ENCODE measurements around the gene CNOT3. TPM values are rescaled to one million over a fixed set of nuclear protein-coding genes. Genes with fewer than 3 reads are reported as not detected.

CNOT3 gene
- total and polyA plus RNA-seq, 2 of the 13 experiments (the other 11 are each of a cell fraction or from before 2014, with no cell fraction given), result 4.3 to 5.8 TPM

DNA sequence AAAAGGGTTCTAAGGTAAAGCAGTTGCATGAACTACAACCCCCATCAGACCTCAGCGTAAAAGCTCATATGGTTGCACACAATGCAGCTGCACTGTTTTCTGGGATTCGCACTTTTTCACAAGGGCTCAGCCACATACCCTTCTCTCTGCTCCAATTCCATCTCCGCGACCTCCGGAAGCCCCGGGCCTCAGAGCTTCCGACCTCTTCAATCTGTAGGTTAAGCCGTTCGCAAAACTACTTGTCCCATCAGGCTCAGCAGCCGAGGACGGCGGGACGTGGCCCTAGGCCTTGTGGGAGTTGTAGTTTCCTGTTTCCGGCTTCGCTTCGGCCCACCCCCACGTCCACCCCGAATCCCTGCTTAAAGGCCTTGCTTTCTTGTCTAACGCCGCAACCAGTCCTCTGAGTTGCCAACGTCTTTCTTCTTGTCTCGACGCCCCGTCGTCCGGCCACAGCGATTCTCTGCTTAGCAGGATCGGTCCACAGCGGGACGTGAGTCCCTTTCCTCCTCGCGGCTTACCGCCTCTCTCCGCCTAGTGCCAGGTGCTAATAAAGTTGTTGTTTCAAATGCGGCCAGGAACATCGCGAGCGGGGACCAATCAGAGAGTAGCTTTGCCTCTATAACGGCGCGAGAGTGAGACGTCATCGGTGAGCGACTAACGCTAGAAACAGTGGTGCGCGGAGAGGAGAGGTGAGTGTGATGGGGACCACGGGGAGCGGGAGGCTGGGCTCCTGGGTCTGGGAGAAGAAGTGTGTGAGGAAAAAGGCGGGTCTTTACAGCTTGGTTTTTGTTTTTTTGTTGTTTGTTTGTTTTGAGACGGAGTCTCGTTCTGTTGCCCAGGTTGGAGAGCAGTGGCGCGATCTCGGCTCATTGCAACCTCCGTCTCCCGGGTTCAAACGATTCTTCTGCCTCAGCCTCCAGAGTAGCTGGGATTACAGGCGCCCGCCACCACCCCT is 22.2 kb upstream of the CNOT3 start, which contains the start of the genes PRPF31 and TFPT (continued):
- TF ChIP-seq, protein P1, sequence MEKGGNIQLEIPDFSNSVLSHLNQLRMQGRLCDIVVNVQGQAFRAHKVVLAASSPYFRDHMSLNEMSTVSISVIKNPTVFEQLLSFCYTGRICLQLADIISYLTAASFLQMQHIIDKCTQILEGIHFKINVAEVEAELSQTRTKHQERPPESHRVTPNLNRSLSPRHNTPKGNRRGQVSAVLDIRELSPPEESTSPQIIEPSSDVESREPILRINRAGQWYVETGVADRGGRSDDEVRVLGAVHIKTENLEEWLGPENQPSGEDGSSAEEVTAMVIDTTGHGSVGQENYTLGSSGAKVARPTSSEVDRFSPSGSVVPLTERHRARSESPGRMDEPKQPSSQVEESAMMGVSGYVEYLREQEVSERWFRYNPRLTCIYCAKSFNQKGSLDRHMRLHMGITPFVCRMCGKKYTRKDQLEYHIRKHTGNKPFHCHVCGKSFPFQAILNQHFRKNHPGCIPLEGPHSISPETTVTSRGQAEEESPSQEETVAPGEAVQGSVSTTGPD (CRISPR knock-in tag; IDR thresholded peaks at IDR 0.05), result no peak
- TF ChIP-seq SMARCC2 (IDR thresholded peaks at IDR 0.05) (no peak), MYC (CRISPR knock-in tag; IDR thresholded peaks at IDR 0.05; ENCODE audit: borderline replicate concordance) (peak; percentile 89), ZNF766 (CRISPR knock-in tag; IDR thresholded peaks at IDR 0.05; ENCODE audit: borderline replicate concordance) (no peak), SALL1 (CRISPR knock-in tag; IDR thresholded peaks at IDR 0.05) (peak; percentile 89), JUND (CRISPR knock-in tag; IDR thresholded peaks at IDR 0.05) (no peak; the same call in 1 of the 2 replicates), TBL1XR1 (IDR thresholded peaks at IDR 0.05; ENCODE audit: borderline replicate concordance, low read length, partially characterized antibody) (peak; percentile 55), ZMYM4 (CRISPR knock-in tag; IDR thresholded peaks at IDR 0.05) (peak; percentile 70; the same call in 1 of the 2 replicates), PHF20 (CRISPR knock-in tag; IDR thresholded peaks at IDR 0.05) (peak; percentile 99), FOXK1 (CRISPR knock-in tag; IDR thresholded peaks at IDR 0.05; ENCODE audit: borderline replicate concordance, low read depth) (peak; percentile 97), DR1 (CRISPR knock-in tag; IDR thresholded peaks at IDR 0.05) (no peak), HMG20A (CRISPR knock-in tag; IDR thresholded peaks at IDR 0.05; ENCODE audit: borderline replicate concordance) (no peak), NR2F1 (CRISPR knock-in tag; IDR thresholded peaks at IDR 0.05) (no peak)
- TF ChIP-seq, protein P2, sequence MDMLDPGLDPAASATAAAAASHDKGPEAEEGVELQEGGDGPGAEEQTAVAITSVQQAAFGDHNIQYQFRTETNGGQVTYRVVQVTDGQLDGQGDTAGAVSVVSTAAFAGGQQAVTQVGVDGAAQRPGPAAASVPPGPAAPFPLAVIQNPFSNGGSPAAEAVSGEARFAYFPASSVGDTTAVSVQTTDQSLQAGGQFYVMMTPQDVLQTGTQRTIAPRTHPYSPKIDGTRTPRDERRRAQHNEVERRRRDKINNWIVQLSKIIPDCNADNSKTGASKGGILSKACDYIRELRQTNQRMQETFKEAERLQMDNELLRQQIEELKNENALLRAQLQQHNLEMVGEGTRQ (IDR thresholded peaks at IDR 0.05; ENCODE audit: low read depth, low read length), result no peak
- TF ChIP-seq, protein P2 (CRISPR knock-in tag; IDR thresholded peaks at IDR 0.05; ENCODE audit: borderline replicate concordance), result no peak
- TF ChIP-seq, protein P3, sequence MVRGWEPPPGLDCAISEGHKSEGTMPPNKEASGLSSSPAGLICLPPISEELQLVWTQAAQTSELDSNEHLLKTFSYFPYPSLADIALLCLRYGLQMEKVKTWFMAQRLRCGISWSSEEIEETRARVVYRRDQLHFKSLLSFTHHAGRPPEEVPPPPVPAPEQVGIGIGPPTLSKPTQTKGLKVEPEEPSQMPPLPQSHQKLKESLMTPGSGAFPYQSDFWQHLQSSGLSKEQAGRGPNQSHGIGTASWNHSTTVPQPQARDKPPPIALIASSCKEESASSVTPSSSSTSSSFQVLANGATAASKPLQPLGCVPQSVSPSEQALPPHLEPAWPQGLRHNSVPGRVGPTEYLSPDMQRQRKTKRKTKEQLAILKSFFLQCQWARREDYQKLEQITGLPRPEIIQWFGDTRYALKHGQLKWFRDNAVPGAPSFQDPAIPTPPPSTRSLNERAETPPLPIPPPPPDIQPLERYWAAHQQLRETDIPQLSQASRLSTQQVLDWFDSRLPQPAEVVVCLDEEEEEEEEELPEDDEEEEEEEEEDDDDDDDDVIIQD (CRISPR knock-in tag; IDR thresholded peaks at IDR 0.05; ENCODE audit: low read depth), result peak; percentile 43; the same call in 1 of the 2 replicates
- TF ChIP-seq, protein P4, sequence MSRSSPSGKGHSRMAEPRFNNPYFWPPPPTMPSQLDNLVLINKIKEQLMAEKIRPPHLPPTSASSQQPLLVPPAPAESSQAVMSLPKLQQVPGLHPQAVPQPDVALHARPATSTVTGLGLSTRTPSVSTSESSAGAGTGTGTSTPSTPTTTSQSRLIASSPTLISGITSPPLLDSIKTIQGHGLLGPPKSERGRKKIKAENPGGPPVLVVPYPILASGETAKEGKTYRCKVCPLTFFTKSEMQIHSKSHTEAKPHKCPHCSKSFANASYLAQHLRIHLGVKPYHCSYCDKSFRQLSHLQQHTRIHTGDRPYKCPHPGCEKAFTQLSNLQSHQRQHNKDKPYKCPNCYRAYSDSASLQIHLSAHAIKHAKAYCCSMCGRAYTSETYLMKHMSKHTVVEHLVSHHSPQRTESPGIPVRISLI (CRISPR knock-in tag; IDR thresholded peaks at IDR 0.05; ENCODE audit: borderline replicate concordance), result no peak; the same call in 1 of the 2 replicates

All from HepG2 (cell line).